ENCODE data around the gene GLI3. TPM values are rescaled to one million over a fixed set of nuclear protein-coding genes. Genes with fewer than 3 reads are reported as not detected.

GLI3 gene
- total RNA-seq, 1 experiment from 2014 or later, result 0.07 TPM

DNA sequence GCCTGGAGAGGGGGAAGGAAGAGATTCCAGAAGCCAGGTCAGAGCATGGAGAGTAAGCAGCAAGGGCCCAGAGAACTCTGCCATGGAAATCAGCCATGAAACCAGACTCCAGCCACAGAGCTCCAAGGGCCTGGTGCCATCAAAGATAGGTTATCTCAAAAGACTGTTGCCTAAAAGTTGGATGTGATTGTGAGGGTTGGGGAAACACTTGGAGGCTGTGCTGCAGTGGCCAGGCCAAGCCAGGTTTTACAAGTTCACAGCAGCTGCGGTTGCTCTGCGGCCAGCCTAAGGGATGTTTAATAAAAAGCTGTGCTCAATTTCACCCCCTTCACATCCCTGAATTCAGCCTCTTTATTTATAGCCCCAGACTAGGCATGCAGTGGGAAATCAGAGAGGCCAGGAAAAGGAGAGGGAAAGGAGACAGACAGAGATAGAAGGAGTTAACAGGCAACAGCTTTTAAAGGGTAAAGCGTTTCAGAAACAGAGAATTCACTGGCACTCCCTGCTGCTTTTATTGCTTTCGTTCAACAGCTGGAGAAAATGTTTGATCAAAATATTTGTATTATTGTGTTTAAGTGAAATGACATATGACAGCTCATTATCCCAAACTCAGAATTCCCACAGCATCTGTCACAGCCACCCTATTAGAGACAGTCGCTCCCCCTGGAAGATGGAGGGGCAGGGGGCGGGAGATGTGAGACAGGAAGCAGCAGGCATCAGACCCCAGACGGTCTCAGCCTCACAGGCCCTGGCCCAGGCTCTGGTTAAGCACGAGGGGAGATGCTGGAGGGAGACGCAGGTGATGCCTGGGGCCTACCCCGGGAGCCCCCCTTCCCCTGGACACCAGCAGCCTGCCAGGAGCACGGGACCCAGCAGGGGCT, 140.1 kb downstream of the GLI3 start:
- no peak for DNase-seq
- Histone ChIP-seq H3K4me1 (ENCODE audit: low read length) (no peaks in the 10 kb centered on the region), H4K20me1 (ENCODE audit: insufficient read depth, low read depth, low read length) (no peaks in the 10 kb centered on the region), H3K79me2 (ENCODE audit: low read length) (no peaks in the 10 kb centered on the region), H3K27me3 (ENCODE audit: low read length) (no peaks in the 10 kb centered on the region), H3K9ac (ENCODE audit: low read length) (no peak overlapping the region), H3K9me2 (replicated peaks; ENCODE audit: insufficient read depth, low read length) (no peaks in the 10 kb centered on the region), H3K9me3 (ENCODE audit: low read length) (no peaks in the 10 kb centered on the region), H3K4me3 (ENCODE audit: low read length) (no peak overlapping the region), H2AFZ (ENCODE audit: low read length) (no peak overlapping the region), H3K36me3 (ENCODE audit: insufficient read depth, low read length) (no peaks in the 10 kb centered on the region), H3K27ac (ENCODE audit: low read length) (no peak overlapping the region), H3K4me2 (ENCODE audit: low read depth, low read length, poor library complexity, severe bottlenecking) (no peak overlapping the region)

DNA sequence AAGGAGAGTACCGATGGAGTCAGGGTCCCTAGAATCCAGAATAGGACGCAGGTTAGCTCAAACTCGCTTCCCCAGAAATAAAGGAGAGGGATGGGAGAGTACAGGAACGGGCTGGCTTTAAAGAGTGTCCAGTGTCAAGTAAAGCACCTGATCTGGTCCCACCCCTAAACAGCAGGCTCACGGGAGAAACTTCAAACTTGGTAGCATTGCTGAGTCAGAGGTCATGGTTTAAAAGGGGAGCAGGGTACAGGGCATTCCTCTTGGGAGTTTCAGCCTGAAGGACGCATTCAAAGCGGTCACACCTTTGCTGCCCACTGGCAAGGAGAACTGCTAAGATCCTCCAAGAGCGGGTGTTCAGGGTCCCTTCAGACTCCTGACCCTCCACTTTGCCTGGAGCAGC, 140.7 kb downstream of the GLI3 start:
- no peak overlapping the region for H2AFZ ChIP-seq (ENCODE audit: low read length)
- H3K4me2 ChIP-seq (ENCODE audit: low read depth, low read length, poor library complexity, severe bottlenecking), result no peak overlapping the region

DNA sequence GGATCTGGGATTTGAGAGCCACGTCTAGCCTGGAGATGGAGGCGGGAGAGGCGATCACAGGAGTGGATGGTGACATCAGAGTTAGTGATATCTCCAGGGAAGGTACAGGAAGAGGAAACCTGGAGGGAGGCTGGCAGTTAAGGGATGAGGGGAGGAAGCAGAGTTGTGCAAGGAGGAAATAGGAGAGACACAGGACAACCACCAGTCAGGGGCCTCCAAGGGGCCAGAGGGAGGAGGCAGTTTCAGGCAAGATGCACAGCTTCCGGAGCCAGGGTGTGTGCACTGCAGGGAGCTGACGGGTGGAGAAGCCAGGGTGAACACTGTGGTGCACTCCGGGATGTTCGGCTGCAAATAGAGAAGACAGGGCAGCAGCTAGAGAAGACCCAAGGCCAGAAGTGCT, 141.2 kb downstream of the GLI3 start:
- no peaks in the 10 kb centered on the region for H3K79me2 ChIP-seq (ENCODE audit: low read length)
- H4K20me1 ChIP-seq (ENCODE audit: insufficient read depth, low read depth, low read length), result no peaks in the 10 kb centered on the region
- no peak overlapping the region for H3K9ac ChIP-seq (ENCODE audit: low read length)
- H3K9me2 ChIP-seq (replicated peaks; ENCODE audit: insufficient read depth, low read length), result no peaks in the 10 kb centered on the region
- DNase-seq, result no peak
- H3K4me1 ChIP-seq (ENCODE audit: low read length), result no peaks in the 10 kb centered on the region
- no peak overlapping the region for H3K27ac ChIP-seq (ENCODE audit: low read length)
- no peak overlapping the region for H3K4me3 ChIP-seq (ENCODE audit: low read length)
- no peaks in the 10 kb centered on the region for H3K27me3 ChIP-seq (ENCODE audit: low read length)
- no peaks in the 10 kb centered on the region for H3K36me3 ChIP-seq (ENCODE audit: insufficient read depth, low read length)
- no peak overlapping the region for H3K4me2 ChIP-seq (ENCODE audit: low read depth, low read length, poor library complexity, severe bottlenecking)
- H2AFZ ChIP-seq (ENCODE audit: low read length), result no peak overlapping the region
- H3K9me3 ChIP-seq (ENCODE audit: low read length), result no peaks in the 10 kb centered on the region

More for the DNA sequence above, 140.7 kb downstream of the GLI3 start:
- H3K9me2 ChIP-seq (replicated peaks; ENCODE audit: insufficient read depth, low read length), result no peaks in the 10 kb centered on the region
- no peak overlapping the region for H3K4me3 ChIP-seq (ENCODE audit: low read length)
- no peaks in the 10 kb centered on the region for H3K79me2 ChIP-seq (ENCODE audit: low read length)
- H3K9me3 ChIP-seq (ENCODE audit: low read length), result no peaks in the 10 kb centered on the region
- H3K27me3 ChIP-seq (ENCODE audit: low read length), result no peaks in the 10 kb centered on the region
- no peaks in the 10 kb centered on the region for H4K20me1 ChIP-seq (ENCODE audit: insufficient read depth, low read depth, low read length)
- no peak for DNase-seq
- no peak overlapping the region for H3K27ac ChIP-seq (ENCODE audit: low read length)
- no peak overlapping the region for H3K9ac ChIP-seq (ENCODE audit: low read length)
- no peaks in the 10 kb centered on the region for H3K4me1 ChIP-seq (ENCODE audit: low read length)
- no peaks in the 10 kb centered on the region for H3K36me3 ChIP-seq (ENCODE audit: insufficient read depth, low read length)

DNA sequence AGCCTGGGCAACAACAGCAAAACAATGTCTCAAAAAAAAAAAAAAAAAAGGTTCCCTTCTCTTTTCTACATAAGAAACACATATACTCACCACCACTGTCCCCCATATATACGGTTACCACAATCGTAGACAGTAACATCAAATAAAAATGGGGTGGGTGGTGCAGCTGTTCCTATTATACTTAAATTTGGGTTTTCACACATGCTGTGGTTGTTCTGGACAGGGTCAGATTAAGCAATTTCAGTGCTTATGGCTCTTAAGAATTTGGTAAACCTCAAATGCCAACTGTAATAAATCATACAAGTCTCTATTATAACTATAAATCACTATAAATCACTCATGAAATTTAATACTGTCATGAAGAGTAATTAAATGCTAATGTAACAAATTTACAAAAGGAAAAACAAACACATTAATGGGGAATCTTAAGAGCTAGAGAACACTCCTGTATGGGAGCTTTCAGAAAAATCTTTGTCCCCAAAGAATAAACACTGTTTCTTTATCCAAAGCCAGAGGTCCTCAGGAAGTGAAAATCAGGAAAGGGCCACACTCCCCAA, 143.6 kb downstream of the GLI3 start:
- Histone ChIP-seq H3K9me2 (replicated peaks; ENCODE audit: insufficient read depth, low read length) (no peaks in the 10 kb centered on the region), H3K27ac (ENCODE audit: low read length) (no peak overlapping the region)

DNA sequence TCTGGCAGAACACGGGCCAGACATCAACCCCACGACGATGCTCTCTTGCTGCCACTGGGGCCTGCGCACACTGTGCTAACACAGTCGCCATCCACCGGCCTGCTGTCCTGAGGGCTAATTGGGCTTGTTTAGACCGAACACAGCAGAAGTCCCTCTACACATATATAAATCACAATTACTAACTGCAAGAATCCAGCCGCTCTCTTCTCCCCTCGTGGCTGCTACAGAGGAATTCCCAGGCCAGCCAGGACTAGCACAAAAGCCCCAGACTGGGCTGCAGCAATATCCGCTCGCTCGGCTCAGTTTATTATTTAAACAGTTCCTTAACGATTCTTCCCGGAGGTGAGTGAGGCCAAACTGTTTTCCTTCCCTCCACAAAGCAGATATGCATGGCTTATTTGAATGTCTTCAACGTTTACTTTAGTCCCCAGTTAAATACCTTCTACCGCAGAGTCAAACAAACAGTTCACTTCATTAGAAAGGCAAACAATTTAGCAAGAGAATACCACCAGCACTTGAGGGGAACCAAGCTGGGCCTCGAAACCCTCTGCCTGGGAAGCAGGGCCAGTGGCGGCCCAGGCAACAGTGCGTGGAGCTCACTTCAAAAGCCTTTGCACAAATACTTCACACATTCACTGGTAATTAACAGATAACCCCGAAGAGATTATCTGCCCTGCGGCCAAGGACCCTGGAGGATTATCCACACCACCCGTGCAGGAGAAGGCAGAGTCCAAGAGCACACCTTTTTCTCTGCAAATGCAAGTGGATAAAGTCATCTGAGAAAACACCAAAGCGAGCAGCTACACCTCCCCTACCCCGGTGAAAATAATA, 145.3 kb downstream of the GLI3 start:
- Histone ChIP-seq H2AFZ (ENCODE audit: low read length) (no peak overlapping the region), H3K27ac (ENCODE audit: low read length) (no peak overlapping the region), H3K4me3 (ENCODE audit: low read length) (no peak overlapping the region), H3K79me2 (ENCODE audit: low read length) (no peaks in the 10 kb centered on the region), H3K4me1 (ENCODE audit: low read length) (no peaks in the 10 kb centered on the region), H4K20me1 (ENCODE audit: insufficient read depth, low read depth, low read length) (no peaks in the 10 kb centered on the region), H3K9ac (ENCODE audit: low read length) (no peak overlapping the region), H3K36me3 (ENCODE audit: insufficient read depth, low read length) (no peaks in the 10 kb centered on the region), H3K9me3 (ENCODE audit: low read length) (no peaks in the 10 kb centered on the region), H3K9me2 (replicated peaks; ENCODE audit: insufficient read depth, low read length) (no peaks in the 10 kb centered on the region), H3K4me2 (ENCODE audit: low read depth, low read length, poor library complexity, severe bottlenecking) (no peak overlapping the region), H3K27me3 (ENCODE audit: low read length) (no peaks in the 10 kb centered on the region)
- DNase-seq, result no peak

More for the DNA sequence above, 143.6 kb downstream of the GLI3 start:
- Histone ChIP-seq H3K79me2 (ENCODE audit: low read length) (no peaks in the 10 kb centered on the region), H3K4me3 (ENCODE audit: low read length) (no peak overlapping the region), H3K27me3 (ENCODE audit: low read length) (no peaks in the 10 kb centered on the region), H3K9ac (ENCODE audit: low read length) (no peak overlapping the region), H3K4me2 (ENCODE audit: low read depth, low read length, poor library complexity, severe bottlenecking) (no peak overlapping the region), H3K4me1 (ENCODE audit: low read length) (no peaks in the 10 kb centered on the region), H3K9me3 (ENCODE audit: low read length) (no peaks in the 10 kb centered on the region), H4K20me1 (ENCODE audit: insufficient read depth, low read depth, low read length) (no peaks in the 10 kb centered on the region), H2AFZ (ENCODE audit: low read length) (no peak overlapping the region), H3K36me3 (ENCODE audit: insufficient read depth, low read length) (no peaks in the 10 kb centered on the region)
- DNase-seq, result no peak

DNA sequence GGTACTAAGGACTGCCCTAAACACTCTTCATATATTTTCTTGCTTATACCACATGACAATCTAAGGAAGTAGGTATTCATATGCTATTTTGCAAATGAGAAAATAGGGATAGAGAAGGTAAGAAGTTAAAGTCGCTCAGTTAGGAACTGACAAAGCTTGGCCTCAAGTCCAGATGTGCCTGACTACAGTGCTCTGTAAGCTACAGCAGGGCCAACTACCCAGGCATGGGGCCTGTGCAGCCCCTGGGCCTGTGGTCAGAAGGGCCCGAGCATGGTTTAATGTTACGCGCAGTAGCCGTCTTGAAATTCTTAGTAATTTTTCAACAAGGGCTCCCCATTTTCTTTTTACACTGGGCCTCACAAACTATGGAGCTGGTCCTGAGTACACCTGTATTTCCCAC, 146.2 kb downstream of the GLI3 start:
- Histone ChIP-seq H3K9ac (ENCODE audit: low read length) (no peak overlapping the region), H3K27ac (ENCODE audit: low read length) (no peak overlapping the region), H3K4me2 (ENCODE audit: low read depth, low read length, poor library complexity, severe bottlenecking) (no peak overlapping the region), H3K36me3 (ENCODE audit: insufficient read depth, low read length) (no peaks in the 10 kb centered on the region), H4K20me1 (ENCODE audit: insufficient read depth, low read depth, low read length) (no peaks in the 10 kb centered on the region), H3K27me3 (ENCODE audit: low read length) (no peaks in the 10 kb centered on the region), H3K4me3 (ENCODE audit: low read length) (no peak overlapping the region), H3K9me3 (ENCODE audit: low read length) (no peaks in the 10 kb centered on the region), H3K79me2 (ENCODE audit: low read length) (no peaks in the 10 kb centered on the region), H2AFZ (ENCODE audit: low read length) (no peak overlapping the region), H3K9me2 (replicated peaks; ENCODE audit: insufficient read depth, low read length) (no peaks in the 10 kb centered on the region), H3K4me1 (ENCODE audit: low read length) (no peaks in the 10 kb centered on the region)
- DNase-seq, result no peak

DNA sequence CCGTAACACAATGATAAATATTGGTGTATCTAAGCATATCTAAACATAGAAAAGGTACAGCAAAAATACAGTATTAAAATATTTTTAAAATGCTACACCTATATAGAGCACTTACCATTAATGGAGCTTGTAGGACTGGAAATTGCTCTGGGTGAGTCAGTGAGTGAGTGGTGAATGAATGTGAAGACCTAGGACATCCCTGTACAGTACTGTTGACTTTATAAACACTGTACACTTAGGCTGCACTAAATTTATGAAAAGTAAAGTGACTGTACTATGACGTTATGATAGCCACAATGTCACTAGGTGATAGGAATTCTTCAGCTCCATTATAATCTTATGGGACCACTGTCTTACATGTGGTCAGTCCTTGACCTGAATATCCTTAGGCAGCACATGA, 147.0 kb downstream of the GLI3 start:
- Histone ChIP-seq H3K4me3 (ENCODE audit: low read length) (no peak overlapping the region), H3K79me2 (ENCODE audit: low read length) (no peaks in the 10 kb centered on the region), H3K27ac (ENCODE audit: low read length) (no peak overlapping the region), H3K4me1 (ENCODE audit: low read length) (no peaks in the 10 kb centered on the region), H3K36me3 (ENCODE audit: insufficient read depth, low read length) (no peaks in the 10 kb centered on the region), H4K20me1 (ENCODE audit: insufficient read depth, low read depth, low read length) (no peaks in the 10 kb centered on the region), H2AFZ (ENCODE audit: low read length) (no peak overlapping the region), H3K9me2 (replicated peaks; ENCODE audit: insufficient read depth, low read length) (no peaks in the 10 kb centered on the region), H3K9me3 (ENCODE audit: low read length) (no peaks in the 10 kb centered on the region), H3K9ac (ENCODE audit: low read length) (no peak overlapping the region), H3K4me2 (ENCODE audit: low read depth, low read length, poor library complexity, severe bottlenecking) (no peak overlapping the region), H3K27me3 (ENCODE audit: low read length) (no peaks in the 10 kb centered on the region)
- no peak for DNase-seq

DNA sequence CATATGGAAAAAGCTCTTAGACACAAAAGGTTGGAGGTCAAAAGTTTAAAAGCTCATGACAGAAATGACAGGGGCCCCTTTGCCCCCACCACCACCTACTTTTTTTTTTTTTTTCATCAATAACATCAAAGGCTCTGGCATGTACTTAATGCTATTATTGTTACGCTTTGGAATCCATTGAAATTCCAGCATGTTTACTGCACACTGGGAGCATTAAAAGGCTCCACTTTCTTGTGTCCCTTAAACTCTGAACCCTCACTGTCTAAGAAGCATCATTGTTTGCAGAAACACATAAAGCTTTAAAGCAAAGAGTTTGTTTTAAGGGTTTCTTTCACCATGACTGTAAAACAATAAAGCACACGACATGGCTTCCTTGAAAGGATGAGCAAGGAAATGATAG, 149.4 kb downstream of the GLI3 start:
- no peak overlapping the region for H3K4me3 ChIP-seq (ENCODE audit: low read length)
- H3K9ac ChIP-seq (ENCODE audit: low read length), result no peak overlapping the region
- H3K9me3 ChIP-seq (ENCODE audit: low read length), result no peaks in the 10 kb centered on the region
- H3K4me2 ChIP-seq (ENCODE audit: low read depth, low read length, poor library complexity, severe bottlenecking), result no peak overlapping the region
- DNase-seq, result no peak
- H2AFZ ChIP-seq (ENCODE audit: low read length), result no peak overlapping the region
- H3K79me2 ChIP-seq (ENCODE audit: low read length), result no peaks in the 10 kb centered on the region
- no peaks in the 10 kb centered on the region for H3K36me3 ChIP-seq (ENCODE audit: insufficient read depth, low read length)
- no peaks in the 10 kb centered on the region for H4K20me1 ChIP-seq (ENCODE audit: insufficient read depth, low read depth, low read length)
- H3K27me3 ChIP-seq (ENCODE audit: low read length), result no peaks in the 10 kb centered on the region
- no peaks in the 10 kb centered on the region for H3K4me1 ChIP-seq (ENCODE audit: low read length)
- H3K9me2 ChIP-seq (replicated peaks; ENCODE audit: insufficient read depth, low read length), result no peaks in the 10 kb centered on the region
- no peak overlapping the region for H3K27ac ChIP-seq (ENCODE audit: low read length)
